GM18505 (cell line): ENCODE results near the gene SPIRE1.
"Not testable (repeated sequence)": the region's sequence is repeated elsewhere in the genome, so short reads cannot be mapped to it uniquely, and the experiment has no call there.

Experiments
- ATAC-seq: cut with Tn5 transposase; IDR thresholded peaks from one replicate; pipeline ENCODE4 v1.9.1; 2021; ENCODE audit not compliant: unreplicated experiment
- POLR2A ChIP-seq: IDR thresholded peaks from 4 replicates; pipeline ENCODE4 v1.6.1; 2011; ENCODE audit warnings: borderline replicate concordance; ENCODE audit not compliant: insufficient read depth, insufficient read length; ENCODE audit errors: extremely low read depth

Gene SPIRE1

DNA sequence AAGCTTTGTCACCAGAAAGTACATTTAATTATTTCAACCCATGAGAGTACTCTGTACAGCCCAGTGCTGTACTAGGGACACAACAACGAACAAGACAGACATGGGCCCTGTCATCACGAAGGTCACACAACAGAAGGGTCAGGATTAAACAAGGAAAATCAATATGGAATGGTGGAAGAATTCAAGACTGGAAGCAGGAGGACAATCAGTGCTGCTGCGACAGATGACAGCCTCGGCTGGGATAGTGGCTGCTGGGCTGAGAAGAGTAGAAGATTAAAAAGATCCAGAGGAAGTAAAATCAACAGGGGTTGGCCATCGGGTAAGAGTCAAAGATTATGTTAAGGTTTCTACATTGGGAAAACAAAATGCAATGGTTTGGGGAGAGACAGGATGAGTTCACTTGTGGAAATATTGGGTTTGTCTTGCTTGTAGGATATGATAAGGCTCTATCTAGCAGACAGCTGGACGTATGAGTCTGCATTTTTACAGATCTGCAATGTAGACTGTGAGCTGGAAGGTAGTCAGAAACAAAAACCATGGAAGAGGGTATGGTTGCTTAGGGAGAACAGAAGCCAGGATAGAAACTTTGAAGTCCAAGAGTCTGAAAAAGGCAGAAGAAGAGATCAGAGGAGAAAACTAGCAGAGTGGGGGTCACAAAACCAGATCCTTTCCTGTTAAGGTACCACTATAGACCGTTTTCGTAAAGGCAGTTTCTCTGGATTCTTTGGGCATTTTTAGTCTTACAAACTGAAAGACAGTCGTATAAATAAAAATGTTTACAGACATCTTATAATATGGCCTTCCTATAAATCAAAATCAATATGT is 166.1 kb downstream of the SPIRE1 start:
- no peak for ATAC-seq
- TF ChIP-seq POLR2A, result no peak

DNA sequence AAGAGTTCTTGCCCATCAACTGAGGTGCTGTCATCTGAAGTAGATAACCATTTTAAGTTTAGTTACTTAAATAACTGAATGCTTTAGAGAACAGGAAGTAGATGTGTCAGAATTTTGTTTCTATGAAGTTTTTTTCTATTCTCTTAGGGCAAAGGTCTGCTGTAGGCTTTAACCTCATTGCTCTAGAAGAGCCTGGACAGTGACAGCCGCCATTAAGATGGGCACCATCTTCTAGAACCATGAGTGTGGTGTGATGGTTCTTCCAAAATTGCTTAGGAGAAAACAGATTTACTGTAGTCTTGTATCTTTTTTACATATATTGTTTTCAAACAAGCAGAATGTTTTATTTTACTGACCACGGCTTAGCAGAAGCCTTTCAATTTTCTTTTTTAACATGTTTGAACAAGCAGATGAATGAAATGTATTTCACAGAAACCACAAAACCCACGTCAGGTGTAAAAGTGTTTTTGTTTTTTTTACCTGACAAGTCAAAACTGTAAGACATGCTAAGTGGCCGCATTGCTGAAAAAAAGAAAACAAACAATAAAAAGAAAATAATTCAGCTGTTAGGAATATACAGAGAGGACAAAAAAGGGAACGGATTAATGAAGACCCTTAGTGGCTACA is 172.3 kb downstream of the SPIRE1 start:
- no peak for ATAC-seq

DNA sequence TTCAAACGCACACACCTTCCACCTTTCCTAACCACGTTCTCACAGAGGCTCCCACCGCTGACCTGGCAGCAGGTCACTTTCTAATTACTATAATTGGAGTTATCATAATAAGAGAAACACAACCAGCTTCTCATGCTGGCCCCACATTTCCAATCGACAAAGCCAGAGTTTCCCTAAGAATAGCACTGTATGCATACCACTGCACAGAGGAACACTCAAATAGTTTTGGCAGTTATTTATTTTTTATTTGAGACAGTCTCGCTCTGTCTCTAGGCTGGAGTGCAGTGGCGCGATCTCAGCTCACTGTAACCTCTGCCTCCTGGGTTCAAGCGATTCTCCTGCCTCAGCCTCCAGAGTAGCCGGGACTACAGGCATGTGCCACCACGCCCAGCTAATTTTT is 176.0 kb downstream of the SPIRE1 start:
- ATAC-seq, result not testable (repeated sequence)

More for the DNA sequence above, 172.3 kb downstream of the SPIRE1 start:
- no peak for TF ChIP-seq POLR2A

DNA sequence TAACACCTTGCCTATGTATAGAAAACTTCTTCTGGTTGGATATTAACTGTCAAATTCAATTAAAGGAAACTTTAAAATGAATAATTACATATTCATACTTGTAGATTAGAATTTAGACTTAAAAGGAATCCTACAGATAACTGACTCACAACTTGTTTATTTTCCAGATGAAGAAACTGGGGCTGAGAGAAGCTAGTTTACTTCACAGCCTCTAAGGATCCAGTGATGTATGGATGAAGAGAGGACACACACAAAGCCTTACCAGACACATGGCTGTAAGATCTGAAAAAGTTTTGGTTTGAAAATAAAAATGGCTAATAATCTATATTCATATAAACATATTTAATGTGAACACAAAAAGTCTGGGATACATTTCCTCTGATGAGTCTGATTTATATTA is 177.9 kb downstream of the SPIRE1 start:
- ATAC-seq, result no peak
- TF ChIP-seq POLR2A, result no peak

DNA sequence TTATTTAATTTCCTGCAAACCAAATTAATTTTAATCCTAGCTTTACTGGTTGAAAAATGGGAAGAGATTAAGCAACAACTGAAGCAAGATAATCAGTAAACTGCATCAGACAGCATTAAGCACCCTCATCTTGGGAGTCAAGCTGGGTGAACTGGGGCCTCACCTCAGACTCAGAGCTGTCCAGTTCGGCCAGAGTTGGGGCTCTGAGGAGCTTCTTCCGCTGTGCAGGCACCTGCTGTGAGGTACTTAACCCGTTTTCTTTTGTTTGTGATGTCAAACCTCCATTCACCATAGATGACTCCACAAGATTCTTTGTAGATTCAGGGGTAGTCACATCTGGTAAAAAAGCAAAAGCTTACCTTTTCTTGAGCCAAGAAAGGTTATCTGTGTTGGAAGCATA is 178.4 kb downstream of the SPIRE1 start:
- ATAC-seq, result no peak

DNA sequence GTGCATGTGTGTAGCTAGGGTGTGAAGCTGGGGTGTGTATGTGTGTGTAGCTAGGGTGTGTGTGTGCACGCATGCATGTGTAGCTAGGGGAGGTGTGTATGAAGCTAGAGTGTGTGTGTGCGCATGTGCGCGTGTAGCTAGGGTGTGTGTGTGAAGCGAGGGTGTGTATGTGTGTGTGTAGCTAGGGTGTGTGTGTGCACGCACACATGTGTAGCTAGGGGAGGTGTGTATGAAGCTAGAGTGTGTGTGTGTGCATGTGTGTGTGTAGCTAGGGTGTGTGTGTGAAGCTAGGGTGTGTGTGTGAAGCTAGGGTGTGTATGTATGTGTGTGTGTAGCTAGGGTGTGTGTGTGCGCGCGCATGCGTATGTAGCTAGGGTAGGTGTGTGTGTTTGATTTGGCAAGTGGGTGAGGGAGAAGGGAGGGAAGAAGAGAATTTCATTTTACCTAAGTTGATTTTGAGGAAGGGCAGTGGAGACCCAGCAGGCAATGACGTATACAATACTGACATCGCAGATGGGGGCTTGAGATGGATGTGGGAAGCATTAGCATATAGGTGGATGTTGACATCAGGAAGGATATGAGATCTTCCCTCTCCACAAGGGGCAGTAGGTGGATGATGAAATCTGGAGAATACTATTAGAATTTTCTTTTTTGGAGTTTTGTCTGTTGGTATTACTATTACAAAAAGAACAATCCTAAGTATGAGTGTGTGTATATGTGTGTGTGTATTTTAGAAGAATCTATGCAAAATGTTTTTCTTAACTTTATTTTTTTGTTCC is 179.4 kb downstream of the SPIRE1 start:
- no peak for ATAC-seq
- TF ChIP-seq POLR2A, result no peak

More for the DNA sequence above, 178.4 kb downstream of the SPIRE1 start:
- TF ChIP-seq POLR2A, result no peak

DNA sequence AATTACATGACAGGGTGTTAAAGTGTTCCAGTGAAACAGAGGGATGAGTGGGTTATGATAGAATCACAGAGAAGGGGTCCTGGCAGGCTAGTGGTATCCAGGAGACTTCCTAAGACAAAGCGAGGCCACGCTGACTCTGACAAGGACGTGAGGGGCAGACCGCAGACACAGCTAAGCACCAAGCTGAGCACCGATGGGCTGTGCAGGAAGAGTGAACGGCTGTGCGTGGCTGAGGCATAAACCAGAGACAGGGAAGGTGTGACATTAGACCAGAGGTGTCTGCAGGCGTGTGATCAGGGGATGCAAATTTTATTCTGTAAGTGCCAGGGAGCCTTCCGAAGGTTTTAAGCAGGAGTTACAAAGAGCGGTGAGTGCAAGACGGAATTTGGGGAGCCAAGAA is 180.3 kb downstream of the SPIRE1 start:
- no peak for TF ChIP-seq POLR2A
- no peak for ATAC-seq

DNA sequence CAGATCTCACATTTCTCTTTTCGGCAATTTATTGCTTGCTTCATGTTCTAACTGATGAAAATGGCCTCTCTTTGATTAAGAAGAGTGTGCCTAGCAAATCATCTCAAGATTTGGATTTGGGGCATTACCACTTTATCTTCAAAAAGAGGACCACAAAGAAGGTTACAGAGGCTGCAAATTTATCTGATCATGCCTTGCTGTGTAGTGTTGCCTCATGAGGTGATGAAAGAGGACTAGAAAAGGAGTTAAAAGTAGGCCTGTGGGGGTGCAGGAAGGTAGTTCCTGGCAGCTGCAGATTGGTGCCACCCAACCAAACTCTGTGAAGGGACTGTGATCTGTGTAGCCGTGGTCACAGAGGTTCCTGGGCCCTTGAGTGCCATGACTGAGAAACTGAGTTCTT is 181.0 kb downstream of the SPIRE1 start:
- no peak for ATAC-seq
- no peak for TF ChIP-seq POLR2A

DNA sequence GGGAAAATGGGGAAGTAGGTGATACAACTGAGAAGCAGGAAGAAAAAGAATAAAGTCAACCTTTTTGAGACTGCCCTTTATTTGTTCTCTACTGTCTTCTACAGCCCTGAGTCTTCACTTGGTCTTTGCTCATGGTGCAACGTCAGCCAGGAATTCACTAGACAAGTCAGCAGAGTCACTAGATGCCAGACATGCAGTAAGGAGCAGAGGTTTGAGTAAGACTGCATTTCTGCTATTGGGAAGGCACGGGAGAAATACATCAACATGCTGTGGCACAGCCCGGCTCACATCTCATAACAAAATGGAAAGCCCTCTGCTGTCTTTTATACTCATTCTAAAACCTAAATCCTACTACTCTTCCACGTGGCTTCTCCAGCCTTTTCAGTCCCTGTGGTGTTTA is 183.0 kb downstream of the SPIRE1 start:
- no peak for ATAC-seq
- TF ChIP-seq POLR2A, result no peak

DNA sequence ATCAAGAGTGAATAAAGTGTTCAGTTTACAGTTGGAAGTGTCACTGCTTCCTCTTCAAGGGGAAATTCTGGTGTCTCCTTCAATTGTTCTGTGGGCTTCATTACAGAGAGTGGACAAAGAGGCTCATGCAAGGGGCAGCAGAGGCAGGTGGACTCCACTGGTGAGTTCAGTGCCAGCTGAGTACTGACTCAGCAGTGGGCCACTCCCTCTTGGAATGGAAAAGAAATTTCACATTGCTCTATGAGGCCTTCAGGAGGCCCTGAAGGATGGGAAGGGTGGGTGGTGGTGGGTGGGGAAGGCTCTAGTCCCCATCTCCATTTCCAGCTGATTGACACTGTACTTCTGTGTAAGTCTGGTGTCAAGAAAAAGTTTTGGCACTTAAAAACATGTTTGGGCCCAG is 183.8 kb downstream of the SPIRE1 start:
- ATAC-seq, result no peak
- TF ChIP-seq POLR2A, result no peak

DNA sequence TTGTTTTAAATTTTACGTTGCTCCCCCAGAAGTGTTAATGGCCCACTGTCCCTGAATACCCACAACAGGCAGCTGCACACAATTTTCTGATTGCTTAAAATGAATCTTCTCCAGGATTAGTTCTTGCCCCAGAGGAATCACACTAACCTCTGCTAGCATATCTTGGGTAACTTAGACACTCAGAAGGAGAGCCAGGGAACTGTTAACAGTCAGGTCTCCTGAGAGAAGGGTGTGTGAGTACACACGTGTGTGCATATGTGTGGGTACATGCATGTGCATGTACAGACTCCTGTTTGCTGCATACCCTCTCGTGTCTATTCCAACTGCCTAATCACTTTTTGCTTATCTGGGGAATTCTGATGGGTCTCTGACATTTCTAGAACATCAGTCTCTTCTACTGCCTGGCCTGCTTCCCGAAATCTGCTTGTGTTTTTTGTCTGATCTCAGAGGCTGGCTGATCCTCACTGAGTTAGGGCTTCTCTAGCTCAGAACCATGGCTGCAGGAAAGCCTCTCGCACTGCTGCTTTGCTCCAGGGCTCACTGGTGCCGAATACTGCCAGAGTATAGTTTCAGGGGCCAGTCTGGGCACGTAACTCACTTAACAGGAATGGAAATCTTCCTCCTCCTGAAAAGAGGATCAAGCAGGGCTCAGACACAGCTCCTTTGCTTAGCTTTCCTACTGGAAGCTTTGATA is 187.4 kb downstream of the SPIRE1 start:
- no peak for TF ChIP-seq POLR2A
- no peak for ATAC-seq

DNA sequence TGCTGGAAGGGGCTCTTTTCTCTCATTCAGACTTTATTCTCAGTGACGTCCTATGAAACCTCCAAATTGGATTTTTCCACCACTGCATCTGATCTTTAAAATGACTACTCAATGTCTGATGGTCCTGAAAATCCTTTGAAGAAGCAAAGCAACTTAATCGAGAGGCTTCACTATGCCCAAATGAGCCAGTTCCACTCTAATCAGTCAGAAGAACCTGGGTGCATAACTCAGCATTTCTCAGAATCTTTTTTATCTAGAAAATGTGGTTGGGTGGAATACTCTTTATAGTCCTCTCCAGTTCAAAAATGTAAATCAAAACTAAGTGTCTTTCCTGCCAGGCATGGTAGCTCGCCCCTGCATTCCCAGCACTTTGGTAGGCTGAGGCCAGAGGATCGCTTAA is 189.5 kb downstream of the SPIRE1 start:
- TF ChIP-seq POLR2A, result no peak
- ATAC-seq, result no peak

DNA sequence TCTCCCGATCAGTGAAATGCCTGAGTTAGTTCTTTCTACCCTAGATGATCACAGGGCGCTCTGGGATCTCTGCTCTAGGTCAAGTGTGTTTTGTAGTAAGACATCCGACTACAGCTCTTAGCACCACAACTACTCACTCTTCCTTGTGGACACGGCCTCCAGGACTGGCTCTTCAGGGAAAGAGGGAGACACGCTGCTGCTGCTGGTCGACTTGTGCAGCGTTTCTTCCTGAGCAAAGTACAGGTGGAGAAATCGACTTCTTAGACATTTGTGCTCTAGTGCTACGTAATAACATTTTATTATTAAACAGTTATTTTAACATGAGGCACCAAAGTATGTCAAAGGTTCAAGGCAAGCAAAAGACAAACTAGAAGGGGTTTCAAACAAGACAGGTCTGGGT is 193.2 kb downstream of the SPIRE1 start:
- TF ChIP-seq POLR2A, result no peak
- ATAC-seq, result no peak
